Measurements from ENCODE around the gene GLIPR1L2.

- TF ChIP-seq CTCF (IDR thresholded peaks at IDR 0.05) (no peak), POLR2A (IDR thresholded peaks at IDR 0.05) (no peak)
Observed at GRCh38 chr12:75457191-75457590, 66.3 kb downstream of the GLIPR1L2 start.
